PC-3 (cell line): ENCODE data around the gene HNRNPA3. TPM values are rescaled to one million over a fixed set of nuclear protein-coding genes. Genes with fewer than 3 reads are reported as not detected.

ENCODE experiments used
- ATAC-seq: fragments of 200-7000 bp; cut with Tn5 transposase; 2 replicates; pipeline ENCODE4 v1.9.1; 2020; ENCODE audit warnings: mild to moderate bottlenecking, moderate library complexity
- BruUV-seq: library from RNA; stranded (reverse); fragments of 400-500 nt; replicated peaks from 2 replicates; lab custom pipeline; 2021; lab: Mats Ljungman, UMichigan
- CTCF ChIA-PET: fragments of 300-600 bp; sonication (Branson Sonifier 250); formaldehyde crosslinking; loops from one replicate; lab custom pipeline; 2022; ENCODE audit warnings: antibody characterized with exemption; lab: Charles Lee
- POLR2A ChIA-PET: fragments of 300-600 bp; sonication (Branson Sonifier 250); formaldehyde crosslinking; loops from one replicate; lab custom pipeline; 2022; ENCODE audit warnings: antibody characterized with exemption; ENCODE audit not compliant: unreplicated experiment; lab: Charles Lee
- DNase-seq: peaks from one replicate; pipeline ENCODE4 v3.0.0-alpha.2; 2015
- H2AFZ ChIP-seq: fragments of 300-600 bp; sonication (generic); 2 replicates; pipeline ENCODE4 v1.6.0; 2016; ENCODE audit warnings: antibody characterized with exemption, low read length
- H3F3A ChIP-seq: fragments of 300-600 bp; sonication (generic); one replicate; pipeline ENCODE4 v1.6.0; 2017; ENCODE audit warnings: antibody characterized with exemption, low read length, control low read depth, mild to moderate bottlenecking; ENCODE audit not compliant: unreplicated experiment
- H3K27ac ChIP-seq: fragments of 300-600 bp; sonication (generic); 2 replicates; pipeline ENCODE4 v1.5.1; 2016; ENCODE audit warnings: mild to moderate bottlenecking, low read length
- H3K27me3 ChIP-seq: fragments of 300-600 bp; sonication (generic); 2 replicates; pipeline ENCODE4 v1.6.1; 2016; ENCODE audit warnings: low read length, mixed read lengths
- H3K36me3 ChIP-seq: fragments of 300-600 bp; sonication (generic); 2 replicates; pipeline ENCODE4 v1.6.1; 2016; ENCODE audit warnings: low read depth, mixed run types, low read length, mixed read lengths
- H3K4me1 ChIP-seq: fragments of 300-600 bp; sonication (generic); 2 replicates; pipeline ENCODE4 v1.5.1; 2016; ENCODE audit warnings: low read length; ENCODE audit not compliant: insufficient read depth
- H3K4me2 ChIP-seq: fragments of 300-600 bp; sonication (generic); 2 replicates; pipeline ENCODE4 v1.6.0; 2016; ENCODE audit warnings: low read length
- H3K4me3 ChIP-seq: fragments of 300-600 bp; sonication (generic); 2 replicates; pipeline ENCODE4 v1.5.1; 2016; ENCODE audit warnings: mild to moderate bottlenecking, low read length, mixed read lengths
- H3K79me2 ChIP-seq: fragments of 300-600 bp; sonication (generic); 2 replicates; pipeline ENCODE4 v1.6.1; 2017; ENCODE audit warnings: low read length, mixed read lengths
- H3K9ac ChIP-seq: fragments of 300-600 bp; sonication (generic); 2 replicates; pipeline ENCODE4 v1.6.0; 2016; ENCODE audit warnings: mild to moderate bottlenecking, low read length
- H3K9me2 ChIP-seq: fragments of 300-600 bp; sonication (generic); replicated peaks from 2 replicates; pipeline ENCODE4 v1.6.1; 2016; ENCODE audit warnings: mixed run types, low read length, mixed read lengths
- H3K9me3 ChIP-seq: fragments of 300-600 bp; sonication (generic); 2 replicates; pipeline ENCODE4 v1.6.1; 2016; ENCODE audit warnings: low read length, mixed read lengths
- H4K20me1 ChIP-seq: fragments of 300-600 bp; sonication (generic); 2 replicates; pipeline ENCODE4 v1.6.1; 2016; ENCODE audit warnings: low read length, mixed read lengths
- CTCF ChIP-seq: fragments of 300-600 bp; sonication (generic); conservative IDR thresholded peaks from 2 replicates; pipeline ENCODE4 v1.5.1; 2017; ENCODE audit warnings: antibody characterized with exemption, low read depth, mild to moderate bottlenecking, low read length
- EZH2 ChIP-seq: fragments of 300-600 bp; sonication (generic); IDR thresholded peaks from one replicate; pipeline ENCODE4 v1.6.1; 2017; ENCODE audit warnings: antibody characterized with exemption, mild to moderate bottlenecking, low read length; ENCODE audit not compliant: unreplicated experiment
- EZH2phosphoT487 ChIP-seq: fragments of 300-600 bp; sonication (generic); IDR thresholded peaks from 2 replicates; pipeline ENCODE4 v1.6.1; 2018; ENCODE audit warnings: mild to moderate bottlenecking, antibody characterized with exemption, low read length, borderline replicate concordance
- intact Hi-C: fragments of 100-400 bp; cut with micrococcal nuclease; formaldehyde crosslinking; loops from 2 replicates; pipeline ENCODE4 v1.9.0; 2023
- total RNA-seq: library from RNA; depleted of rRNA; stranded (reverse); fragments of >200 nt; gene quantifications from 2 replicates; pipeline ENCODE4 v1.2.3, GENCODE V29; 2014

The HNRNPA3 gene
- total RNA-seq, 1 experiment from 2014 or later, result 50.3 TPM

GRCh38 chr2:177174486-177174885 is 38.1 kb upstream of the HNRNPA3 start:
- Histone ChIP-seq H4K20me1 (no peaks in the 10 kb centered on the region), H3K9me3 (no peaks in the 10 kb centered on the region), H3K4me2 (no peak overlapping the region), H3K79me2 (no peaks in the 10 kb centered on the region), H3K9ac (no peak overlapping the region), H3K27me3 (no peaks in the 10 kb centered on the region), H3K4me3 (no peak overlapping the region), H3K9me2 (no peaks in the 10 kb centered on the region), H3K4me1 (peaks cover 37% of the 10 kb centered on the region), H2AFZ (no peak overlapping the region), H3F3A (peaks cover 6% of the 10 kb centered on the region), H3K27ac (no peak overlapping the region), H3K36me3 (no peaks in the 10 kb centered on the region)
- TF ChIP-seq CTCF (no peak), EZH2 (no peak), EZH2phosphoT487 (no peak)
- no TSS peak for BruUV-seq
- CTCF ChIA-PET, result no interaction called here
- intact Hi-C loops, result no loop called here
- POLR2A ChIA-PET, result no interaction called here
- ATAC-seq (no peak), DNase-seq (no peak)

- H3K27me3 ChIP-seq, result no peaks in the 10 kb centered on the region
- no peak overlapping the region for H3K4me2 ChIP-seq
- peaks cover 6% of the 10 kb centered on the region for H3F3A ChIP-seq
- no peaks in the 10 kb centered on the region for H3K36me3 ChIP-seq
- no TSS peak for BruUV-seq
- CTCF ChIA-PET, result no interaction called here
- no peaks in the 10 kb centered on the region for H3K79me2 ChIP-seq
- peaks cover 30% of the 10 kb centered on the region for H3K4me1 ChIP-seq
- no peak overlapping the region for H3K9ac ChIP-seq
- no peak overlapping the region for H3K4me3 ChIP-seq
- DNase-seq, result peak; percentile 42
- H3K9me3 ChIP-seq, result no peaks in the 10 kb centered on the region
- H3K9me2 ChIP-seq, result no peaks in the 10 kb centered on the region
- no peak for ATAC-seq
- no peak overlapping the region for H2AFZ ChIP-seq
- H3K27ac ChIP-seq, result no peak overlapping the region
- POLR2A ChIA-PET, result no interaction called here
- intact Hi-C loops, result no loop called here
- TF ChIP-seq CTCF (no peak), EZH2 (no peak), EZH2phosphoT487 (no peak)
- no peaks in the 10 kb centered on the region for H4K20me1 ChIP-seq
Measured at GRCh38 chr2:177175917-177176668, 36.5 kb upstream of the HNRNPA3 start.

- no peak for DNase-seq
- H3K9ac ChIP-seq, result no peak overlapping the region
- H4K20me1 ChIP-seq, result no peaks in the 10 kb centered on the region
- no peak overlapping the region for H3K4me3 ChIP-seq
- peaks cover 8% of the 10 kb centered on the region for H3K4me1 ChIP-seq
- no peaks in the 10 kb centered on the region for H3K79me2 ChIP-seq
- CTCF ChIA-PET, result no interaction called here
- no peaks in the 10 kb centered on the region for H3K36me3 ChIP-seq
- no peak overlapping the region for H2AFZ ChIP-seq
- H3K9me3 ChIP-seq, result no peaks in the 10 kb centered on the region
- H3K27ac ChIP-seq, result no peak overlapping the region
- no peak for TF ChIP-seq EZH2phosphoT487
- no peak for TF ChIP-seq CTCF
- no peak for ATAC-seq
- no peaks in the 10 kb centered on the region for H3K27me3 ChIP-seq
- BruUV-seq, result no TSS peak
- H3K9me2 ChIP-seq, result no peaks in the 10 kb centered on the region
- POLR2A ChIA-PET, result no interaction called here
- no peaks in the 10 kb centered on the region for H3F3A ChIP-seq
- intact Hi-C loops, result no loop called here
- H3K4me2 ChIP-seq, result no peak overlapping the region
Measured at GRCh38 chr2:177178797-177179196, 33.8 kb upstream of the HNRNPA3 start.
